Natural killer cell (primary cell): Measurements from ENCODE around the gene PGAM1. TPM values are rescaled to one million over a fixed set of nuclear protein-coding genes. Genes with fewer than 3 reads are reported as not detected.

ENCODE experiments used
- ATAC-seq, 3 donors: fragments of 150-1000 bp in 2 of 3; fragments of 200-7000 bp in 1 of 3; cut with Tn5 transposase; 1 replicate in 1 of 3; 2 replicates in 2 of 3; pipeline ENCODE4 v1.10.0; 2021; ENCODE audit warnings: mild to moderate bottlenecking in 2 of 3, moderate library complexity in 2 of 3
- DNase-seq, 2 donors: peaks; one replicate each; pipeline versions ENCODE4 v3.0.0 to v3.0.0-alpha.2; 2013 to 2021; ENCODE audit warnings: mixed read lengths in 1 of 2
- H3K27ac ChIP-seq: one replicate; pipeline ENCODE4 v1.5.1; 2013; ENCODE audit warnings: mild to moderate bottlenecking, low read length
- H3K27me3 ChIP-seq: one replicate; pipeline ENCODE4 v1.6.1; 2013; ENCODE audit warnings: low read length; ENCODE audit not compliant: control insufficient read depth, insufficient read depth
- H3K36me3 ChIP-seq: one replicate; pipeline ENCODE4 v1.6.1; 2013; ENCODE audit warnings: low read length; ENCODE audit not compliant: control insufficient read depth, insufficient read depth
- H3K4me1 ChIP-seq: one replicate; pipeline ENCODE4 v1.6.1; 2013; ENCODE audit warnings: low read length; ENCODE audit not compliant: control insufficient read depth, insufficient read depth
- H3K4me3 ChIP-seq: one replicate; pipeline ENCODE4 v1.5.1; 2013; ENCODE audit warnings: low read length
- H3K9me3 ChIP-seq: one replicate; pipeline ENCODE4 v1.6.1; 2013; ENCODE audit warnings: low read length; ENCODE audit not compliant: control insufficient read depth, insufficient read depth
- H3K27ac Mint-ChIP-seq, 2 donors: one replicate each; pipeline ENCODE4 v1.8.0; 2022; ENCODE audit warnings: mild to moderate bottlenecking in 2 of 2, mixed read lengths in 2 of 2, moderate library complexity in 1 of 2
- H3K27me3 Mint-ChIP-seq, 2 donors: one replicate each; pipeline ENCODE4 v1.8.0; 2022; ENCODE audit warnings: low read depth in 2 of 2, mixed read lengths in 2 of 2
- H3K36me3 Mint-ChIP-seq: one replicate; pipeline ENCODE4 v1.8.0; 2022; ENCODE audit warnings: mixed read lengths
- H3K4me1 Mint-ChIP-seq, 2 donors: one replicate each; pipeline ENCODE4 v1.8.0; 2022; ENCODE audit warnings: mixed read lengths in 2 of 2
- H3K4me3 Mint-ChIP-seq: one replicate; pipeline ENCODE4 v1.8.0; 2022; ENCODE audit warnings: mild to moderate bottlenecking, moderate library complexity, mixed read lengths
- H3K9me3 Mint-ChIP-seq, 2 donors: one replicate each; pipeline ENCODE4 v1.8.0; 2022; ENCODE audit warnings: mixed read lengths in 2 of 2
- CTCF ChIP-seq: fragments of 200-600 bp; IDR thresholded peaks from one replicate; pipeline ENCODE4 v1.8.0; 2022; ENCODE audit warnings: antibody characterized with exemption
- WGBS: methylation state at CpG from one replicate; pipeline ENCODE4 v1.1.7; 2013; ENCODE audit warnings: missing lambda C conversion rate; ENCODE audit not compliant: insufficient coverage; 5-methylcytosine and 5-hydroxymethylcytosine counted together
- intact Hi-C: fragments of 100-400 bp; cut with micrococcal nuclease; formaldehyde crosslinking; loops from one replicate; pipeline ENCODE4 v1.14.2; 2022
- total RNA-seq, 4 donors: library from RNA; stranded (reverse); fragments of 120-200 nt in 1 of 4; gene quantifications; one replicate each; pipeline versions ENCODE4 v1.2.3 to v1.2.4, GENCODE V29; 2013 to 2022

Gene PGAM1
- total RNA-seq, 3 donors from 2014 or later (not counting 1 experiment from before 2014, with no cell fraction given), result 92.6 to 104 (median 96.0) TPM

GRCh38 chr10:97380516-97380915, 45.5 kb upstream of the PGAM1 start:
- H3K9me3 ChIP-seq, result no peaks in the 10 kb centered on the region
- intact Hi-C loops, result no loop called here
- no peak for TF ChIP-seq CTCF
- H3K27me3 ChIP-seq, result no peaks in the 10 kb centered on the region
- 95% methylated on average over 8 of the region's 8 CpGs for WGBS
- no peak overlapping the region for H3K4me3 ChIP-seq
- H3K27ac Mint-ChIP-seq, result no peak overlapping the region
- no peaks in the 10 kb centered on the region for H3K36me3 Mint-ChIP-seq
- no peaks in the 10 kb centered on the region for H3K4me1 ChIP-seq
- H3K27ac ChIP-seq, result no peak overlapping the region
- peaks cover 26% of the 10 kb centered on the region for H3K36me3 ChIP-seq
- no peaks in the 10 kb centered on the region for H3K9me3 Mint-ChIP-seq
- ATAC-seq (no peak), DNase-seq (no peak)
- H3K4me3 Mint-ChIP-seq, result no peak overlapping the region
- no peaks in the 10 kb centered on the region for H3K4me1 Mint-ChIP-seq
- no peaks in the 10 kb centered on the region for H3K27me3 Mint-ChIP-seq

- Mint-ChIP-seq H3K9me3 (no peaks in the 10 kb centered on the region), H3K27me3 (no peaks in the 10 kb centered on the region), H3K4me1 (no peaks in the 10 kb centered on the region), H3K36me3 (no peaks in the 10 kb centered on the region), H3K27ac (no peak overlapping the region), H3K4me3 (no peak overlapping the region)
- H3K4me1 ChIP-seq, result no peaks in the 10 kb centered on the region
- no peaks in the 10 kb centered on the region for H3K9me3 ChIP-seq
- no peak for ATAC-seq
- no peak overlapping the region for H3K27ac ChIP-seq
- peaks cover 25% of the 10 kb centered on the region for H3K36me3 ChIP-seq
- DNase-seq, result no peak
- TF ChIP-seq CTCF, result no peak
- no peaks in the 10 kb centered on the region for H3K27me3 ChIP-seq
- intact Hi-C loops, result no loop called here
- no peak overlapping the region for H3K4me3 ChIP-seq
- 93% methylated on average over 8 of the region's 8 CpGs for WGBS
These were observed 44.4 kb upstream of the PGAM1 start for GRCh38 chr10:97381626-97382025.

GRCh38 chr10:97383159-97383558, 42.8 kb upstream of the PGAM1 start:
- Mint-ChIP-seq H3K27me3 (no peaks in the 10 kb centered on the region), H3K9me3 (no peaks in the 10 kb centered on the region), H3K4me3 (no peak overlapping the region), H3K36me3 (no peaks in the 10 kb centered on the region), H3K4me1 (no peaks in the 10 kb centered on the region), H3K27ac (peak overlapping the region in 1 of 2 donors; percentile 13)
- DNase-seq (no peak), ATAC-seq (no peak)
- no peaks in the 10 kb centered on the region for H3K9me3 ChIP-seq
- no peak for TF ChIP-seq CTCF
- no peak overlapping the region for H3K4me3 ChIP-seq
- intact Hi-C loops, result no loop called here
- H3K27ac ChIP-seq, result no peak overlapping the region
- H3K4me1 ChIP-seq, result no peaks in the 10 kb centered on the region
- no peaks in the 10 kb centered on the region for H3K27me3 ChIP-seq
- WGBS, result 96% methylated on average over 7 of the region's 7 CpGs
- peaks cover 25% of the 10 kb centered on the region for H3K36me3 ChIP-seq

DNA sequence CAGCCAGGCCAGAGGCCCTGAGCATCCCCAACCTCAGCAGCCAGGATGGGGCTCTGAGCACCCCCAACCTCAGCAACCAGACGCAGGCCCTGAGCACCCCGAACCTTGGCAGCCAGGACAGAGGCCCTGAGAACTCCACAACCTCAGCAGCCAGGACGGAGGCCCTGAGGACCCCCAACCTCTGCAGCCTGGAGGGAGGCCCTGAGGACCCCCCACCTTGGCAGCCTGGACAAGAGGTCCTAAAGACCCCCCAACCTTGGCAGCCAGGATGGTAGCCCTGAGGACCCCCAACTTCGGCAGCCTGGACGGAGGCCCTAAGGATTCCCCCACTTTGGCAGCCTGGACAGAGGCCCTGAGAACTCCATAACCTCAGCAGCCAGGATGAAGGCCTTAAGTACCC, 41.8 kb upstream of the PGAM1 start:
- no peaks in the 10 kb centered on the region for H3K36me3 Mint-ChIP-seq
- Histone ChIP-seq H3K9me3 (no peaks in the 10 kb centered on the region), H3K27me3 (no peaks in the 10 kb centered on the region), H3K4me3 (no peak overlapping the region), H3K36me3 (peaks cover 26% of the 10 kb centered on the region), H3K27ac (no peak overlapping the region), H3K4me1 (no peaks in the 10 kb centered on the region)
- no peaks in the 10 kb centered on the region for H3K4me1 Mint-ChIP-seq
- 98% methylated on average over 5 of the region's 5 CpGs for WGBS
- no peaks in the 10 kb centered on the region for H3K27me3 Mint-ChIP-seq
- no peaks in the 10 kb centered on the region for H3K9me3 Mint-ChIP-seq
- H3K4me3 Mint-ChIP-seq, result no peak overlapping the region
- intact Hi-C loops, result no loop called here
- TF ChIP-seq CTCF, result no peak
- H3K27ac Mint-ChIP-seq, result no peak overlapping the region
- ATAC-seq, result peak in 1 of 3 donors; percentile 3
- DNase-seq, result no peak
